Lung (tissue), 12 donors: ENCODE data around the gene GRB14. TPM values are rescaled to one million over a fixed set of nuclear protein-coding genes. Genes with fewer than 3 reads are reported as not detected.

Source experiments
- ATAC-seq: fragments of 200-7000 bp; cut with Tn5 transposase; one replicate; pipeline ENCODE4 v1.9.1; 2020; ENCODE audit warnings: moderate number of reproducible peaks; ENCODE audit not compliant: insufficient read depth, low FRiP score
- DNase-seq, 3 donors: peaks; one replicate each; pipeline ENCODE4 v3.0.0-alpha.2; 2013 to 2017
- H3K27ac ChIP-seq, 2 donors: one replicate each; pipeline ENCODE4 v1.5.1; 2013; ENCODE audit warnings: mild to moderate bottlenecking in 2 of 2, moderate library complexity in 2 of 2, control low read depth in 1 of 2, inconsistent platforms in 1 of 2, low read depth in 1 of 2, low read length in 1 of 2
- H3K27me3 ChIP-seq, 3 donors: one replicate each; pipeline ENCODE4 v1.5.1; 2013; ENCODE audit warnings: low read length in 2 of 3; ENCODE audit not compliant: control insufficient read depth in 3 of 3, insufficient read depth in 3 of 3
- H3K36me3 ChIP-seq, 4 donors: one replicate each; pipeline ENCODE4 v1.5.1; 2013; ENCODE audit warnings: low read length in 4 of 4, mild to moderate bottlenecking in 1 of 4, moderate library complexity in 1 of 4; ENCODE audit not compliant: control insufficient read depth in 4 of 4, insufficient read depth in 4 of 4
- H3K4me1 ChIP-seq, 5 donors: one replicate each; pipeline ENCODE4 v1.5.1; 2013; ENCODE audit warnings: low read length in 5 of 5, mild to moderate bottlenecking in 2 of 5, moderate library complexity in 1 of 5; ENCODE audit not compliant: control insufficient read depth in 5 of 5, insufficient read depth in 5 of 5
- H3K4me3 ChIP-seq: one replicate; pipeline ENCODE4 v1.5.1; 2013; ENCODE audit warnings: mild to moderate bottlenecking, control low read depth, moderate library complexity
- H3K9ac ChIP-seq, 2 donors: one replicate each; pipeline ENCODE4 v1.5.1; 2013; ENCODE audit warnings: low read length in 2 of 2, control low read depth in 1 of 2; ENCODE audit not compliant: insufficient read depth in 1 of 2
- H3K9me3 ChIP-seq, 4 donors: one replicate each; pipeline ENCODE4 v1.5.1; 2013; ENCODE audit warnings: low read length in 3 of 4, mild to moderate bottlenecking in 1 of 4, moderate library complexity in 1 of 4; ENCODE audit not compliant: control insufficient read depth in 4 of 4, insufficient read depth in 3 of 4
- CTCF ChIP-seq: IDR thresholded peaks from 2 replicates; pipeline ENCODE4 v1.5.1; 2012; ENCODE audit warnings: mild to moderate bottlenecking; ENCODE audit errors: control extremely low read depth, extremely low read depth
- WGBS, 2 donors: extraction: QIAGEN DNeasy Blood & Tissue Kit; methylation state at CpG; one replicate each; pipeline ENCODE4 v1.1.7; 2013; 5-methylcytosine and 5-hydroxymethylcytosine counted together
- polyA plus RNA-seq, 2 donors: library from polyadenylated mRNA; stranded (reverse); fragments of 200-250 nt; gene quantifications; one replicate each; pipeline ENCODE4 v1.2.1, GENCODE V29; 2013
- total RNA-seq, 2 donors: library from RNA; depleted of rRNA in 1 of 2; stranded (reverse); fragments of >200 nt in 1 of 2; gene quantifications; one replicate each; pipeline ENCODE4 v1.2.1, GENCODE V29; 2014 to 2021
- donor health status: control.
- donor health status: control.
- donor health status: Bipolar disorder and iron deficiency.
- donor health status: healthy.
- donor health status: DM: yes; HTN: yes; CAD: no.

The GRB14 gene
- total and polyA plus RNA-seq, 4 donors = 1.1 to 20.2 (median 5.2) TPM

DNA sequence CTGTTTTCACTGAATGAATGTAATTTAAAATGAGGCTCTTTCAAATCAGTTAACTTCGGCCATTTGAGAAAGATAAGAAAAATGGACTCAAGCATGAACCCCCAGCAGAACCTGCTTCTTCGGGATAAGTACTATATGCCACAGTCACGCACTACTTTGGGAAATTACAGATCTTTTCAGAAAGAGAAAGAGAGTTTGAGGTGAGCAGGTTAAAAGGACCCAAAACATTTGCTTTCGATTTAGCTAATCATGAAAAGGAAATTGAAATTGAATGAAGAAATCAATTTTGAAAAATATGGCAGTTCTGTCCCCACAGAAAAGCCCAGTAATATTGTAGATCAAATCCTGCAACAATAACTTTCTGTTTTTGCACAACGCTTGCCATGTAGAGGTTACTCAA, 156.9 kb downstream of the GRB14 start:
- H3K9me3 ChIP-seq = no peaks in the 10 kb centered on the region
- H3K27me3 ChIP-seq = no peaks in the 10 kb centered on the region
- no peak for DNase-seq
- no peak for ATAC-seq
- TF ChIP-seq CTCF = no peak
- 87 to 91% methylated on average over 5 of the region's 5 CpGs for WGBS, 2 donors
- H3K27ac ChIP-seq = no peak overlapping the region
- no peaks in the 10 kb centered on the region for H3K36me3 ChIP-seq
- H3K9ac ChIP-seq = no peak overlapping the region
- no peak overlapping the region for H3K4me3 ChIP-seq
- H3K4me1 ChIP-seq = no peaks in the 10 kb centered on the region

DNA sequence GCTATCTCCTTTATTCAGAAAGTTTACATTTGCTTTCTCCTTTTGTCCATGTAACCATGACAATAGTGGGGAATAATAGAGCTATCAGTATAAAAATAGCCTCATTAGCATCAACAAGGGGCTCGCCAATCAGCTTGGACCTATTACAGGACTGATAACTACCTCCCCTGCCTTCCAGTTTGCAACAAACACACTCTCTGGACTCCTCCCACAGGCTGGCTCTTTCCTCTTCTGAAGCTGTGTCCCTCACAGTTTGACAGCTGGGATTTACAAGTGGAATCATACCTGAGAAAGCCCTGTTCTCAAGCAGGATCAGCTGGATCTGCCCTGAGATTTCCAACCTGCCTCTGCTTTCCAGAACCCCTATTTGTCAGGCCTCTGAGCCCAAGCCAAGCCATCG, 162.5 kb downstream of the GRB14 start:
- no peaks in the 10 kb centered on the region for H3K36me3 ChIP-seq
- TF ChIP-seq CTCF = no peak
- H3K9me3 ChIP-seq = no peaks in the 10 kb centered on the region
- no peak overlapping the region for H3K9ac ChIP-seq
- H3K27ac ChIP-seq = no peak overlapping the region
- 75 to 84% methylated on average over 2 of the region's 2 CpGs for WGBS, 2 donors
- DNase-seq = no peak
- H3K27me3 ChIP-seq = no peaks in the 10 kb centered on the region
- no peaks in the 10 kb centered on the region for H3K4me1 ChIP-seq
- ATAC-seq = no peak
- H3K4me3 ChIP-seq = no peak overlapping the region

GRCh38 chr2:164457271-164457670, 164.0 kb downstream of the GRB14 start:
- no peaks in the 10 kb centered on the region for H3K9me3 ChIP-seq
- no peaks in the 10 kb centered on the region for H3K27me3 ChIP-seq
- no peak for ATAC-seq
- WGBS, 2 donors = 85 to 93% methylated on average over 1 of the region's 1 CpG
- H3K9ac ChIP-seq = no peak overlapping the region
- no peaks in the 10 kb centered on the region for H3K36me3 ChIP-seq
- H3K4me1 ChIP-seq = no peaks in the 10 kb centered on the region
- H3K4me3 ChIP-seq = no peak overlapping the region
- H3K27ac ChIP-seq = no peak overlapping the region
- no peak for TF ChIP-seq CTCF
- DNase-seq = no peak

DNA sequence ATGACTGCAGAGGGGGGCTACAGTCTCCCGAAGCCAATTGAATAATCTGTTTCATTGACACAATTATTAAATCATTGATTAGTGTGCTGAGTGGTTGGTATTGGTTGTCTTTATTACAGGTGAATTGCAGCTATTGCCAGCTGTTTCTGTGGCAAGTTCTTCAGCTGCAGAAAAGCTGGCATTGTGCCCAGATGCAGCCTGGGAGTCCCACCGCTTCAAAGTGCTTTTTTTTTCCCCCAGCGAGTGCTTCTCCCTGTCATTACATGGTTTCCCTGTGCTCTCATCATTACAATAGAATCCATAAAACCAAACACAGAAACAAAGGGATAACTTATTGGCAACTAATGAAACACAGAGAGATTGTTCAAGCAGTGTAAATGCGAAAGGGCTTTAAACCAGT, 164.7 kb downstream of the GRB14 start:
- Histone ChIP-seq H3K4me1 (no peaks in the 10 kb centered on the region), H3K9ac (no peak overlapping the region), H3K27ac (no peak overlapping the region), H3K36me3 (no peaks in the 10 kb centered on the region), H3K27me3 (no peaks in the 10 kb centered on the region), H3K4me3 (no peak overlapping the region), H3K9me3 (no peaks in the 10 kb centered on the region)
- ATAC-seq (no peak), DNase-seq (peak; percentile 17 to 54 (median 45))
- TF ChIP-seq CTCF = no peak
- 30 to 38% methylated on average over 4 of the region's 4 CpGs for WGBS, 2 donors
